GM21786 (cell line): ENCODE measurements around the gene RAB1B.
"Not testable (repeated sequence)": the region's sequence is repeated elsewhere in the genome, so short reads cannot be mapped to it uniquely, and the experiment has no call there.

Experiments
- ATAC-seq: cut with Tn5 transposase; IDR thresholded peaks from one replicate; pipeline ENCODE4 v1.9.1; 2021; ENCODE audit not compliant: unreplicated experiment

Gene RAB1B

GRCh38 chr11:66317723-66318599 lies 49.5 kb downstream of the RAB1B start:
- ATAC-seq, result no peak

- no peak for ATAC-seq
Measured at GRCh38 chr11:66318600-66318970, 50.1 kb downstream of the RAB1B start.

DNA sequence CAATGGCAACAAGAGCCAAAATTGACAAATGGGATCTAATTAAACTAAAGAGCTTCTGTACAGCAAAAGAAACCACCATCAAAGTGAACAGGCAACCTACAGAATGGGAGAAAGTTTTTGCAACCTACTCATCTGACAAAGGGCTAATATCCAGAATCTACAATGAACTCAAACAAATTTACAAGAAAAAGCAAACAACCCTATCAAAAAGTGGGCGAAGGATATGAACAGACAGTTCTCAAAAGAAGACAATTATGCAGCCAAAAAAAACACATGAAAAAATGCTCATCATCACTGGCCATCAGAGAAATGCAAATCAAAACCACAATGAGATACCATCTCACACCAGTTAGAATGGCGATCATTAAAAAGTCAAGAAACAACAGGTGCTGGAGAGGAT lies 51.9 kb downstream of the RAB1B start:
- ATAC-seq, result not testable (repeated sequence)

GRCh38 chr11:66320748-66321147 lies 52.3 kb downstream of the RAB1B start:
- not testable (repeated sequence) for ATAC-seq

DNA sequence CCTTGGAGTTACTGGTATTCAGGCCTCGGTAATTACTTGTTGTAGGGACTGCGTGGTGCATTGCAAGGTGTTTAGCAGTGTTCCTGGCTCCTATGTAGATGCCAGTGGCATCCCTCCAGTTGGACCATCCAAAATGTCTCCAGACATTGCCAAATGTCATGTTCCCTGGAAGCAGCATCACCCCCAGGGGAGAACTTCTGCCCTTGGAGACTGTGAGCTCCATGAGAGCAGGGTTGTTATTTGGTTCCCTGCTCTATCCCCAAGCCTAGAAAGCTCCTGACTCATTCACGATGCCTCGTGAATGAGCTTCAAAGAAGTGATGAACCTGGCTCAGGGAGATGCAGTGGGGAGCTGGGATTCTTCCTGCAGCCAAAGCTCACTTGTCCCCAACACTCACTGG lies 53.2 kb downstream of the RAB1B start:
- no peak for ATAC-seq

GRCh38 chr11:66322732-66323427 lies 54.4 kb downstream of the RAB1B start:
- ATAC-seq, result no peak

DNA sequence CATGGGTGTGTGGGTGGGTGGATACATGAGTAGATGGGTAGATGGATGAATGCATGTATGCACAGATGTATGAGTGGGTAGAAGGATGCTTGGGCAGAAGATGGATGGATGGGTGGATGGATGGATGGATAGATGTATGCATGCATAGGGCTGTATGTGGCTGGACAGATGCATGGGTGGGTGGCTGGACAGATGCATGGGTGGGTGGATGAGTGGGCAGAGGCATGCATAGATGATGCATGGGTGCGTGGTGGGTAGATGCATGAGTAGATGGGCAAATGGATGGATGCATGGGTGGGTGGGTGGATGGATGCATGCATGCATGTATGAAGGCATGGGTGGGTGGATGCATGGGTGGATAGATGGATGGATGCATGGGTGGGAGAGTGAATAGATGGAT lies 55.2 kb downstream of the RAB1B start:
- no peak for ATAC-seq

- no peak for ATAC-seq
Measured at GRCh38 chr11:66324664-66325063, 56.2 kb downstream of the RAB1B start.

DNA sequence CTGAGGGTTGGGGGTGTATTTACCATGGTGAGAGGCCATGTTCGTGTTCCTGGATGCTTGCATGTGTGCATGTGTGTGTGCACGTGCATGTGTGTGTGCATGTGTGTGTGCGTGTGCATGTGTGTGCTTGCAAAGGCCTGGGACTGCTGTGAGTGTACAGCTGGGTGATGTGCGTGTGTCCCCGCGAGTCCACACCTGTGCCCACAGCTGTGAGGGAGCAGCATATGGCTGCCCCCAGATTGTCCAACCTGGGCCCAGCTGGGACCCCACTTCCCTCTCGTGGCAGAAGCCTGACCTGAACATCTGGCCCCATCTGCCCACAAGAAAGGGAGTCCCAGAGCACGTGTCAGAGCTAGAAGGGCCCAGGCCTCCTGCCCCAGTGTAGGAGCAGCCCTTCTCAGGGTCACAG lies 56.8 kb downstream of the RAB1B start:
- ATAC-seq, result no peak

GRCh38 chr11:66326261-66327111 lies 58.0 kb downstream of the RAB1B start:
- ATAC-seq, result no peak
